ENCODE measurements around the gene RNFT2.
A peak's percentile ranks its signal among the peaks of the same experiment; 100 is the strongest.

The RNFT2 gene

GRCh38 chr12:116839287-116839830 is 101.2 kb downstream of the RNFT2 start:
- DNase-seq = no peak

- no peak for DNase-seq
These were observed 105.0 kb downstream of the RNFT2 start for GRCh38 chr12:116843085-116843484.

- no peak for DNase-seq
These were observed 111.1 kb downstream of the RNFT2 start for GRCh38 chr12:116849216-116849615.

GRCh38 chr12:116852303-116852702 is 114.2 kb downstream of the RNFT2 start:
- no peak for DNase-seq

GRCh38 chr12:116853507-116853906 is 115.4 kb downstream of the RNFT2 start:
- no peak for DNase-seq

- no peak for DNase-seq
These were observed 117.8 kb downstream of the RNFT2 start for GRCh38 chr12:116855744-116856470.

- no peak for DNase-seq
These were observed 118.6 kb downstream of the RNFT2 start for GRCh38 chr12:116856729-116857128.

GRCh38 chr12:116859079-116859478 is 121.0 kb downstream of the RNFT2 start:
- DNase-seq = no peak

- DNase-seq = no peak
These were observed 122.1 kb downstream of the RNFT2 start for GRCh38 chr12:116860263-116860662.

- peak; percentile 26 for DNase-seq
These were observed 123.2 kb downstream of the RNFT2 start for GRCh38 chr12:116861320-116861719.

- DNase-seq = no peak
These were observed 124.1 kb downstream of the RNFT2 start for GRCh38 chr12:116862167-116862566.

- DNase-seq = no peak
These were observed 125.2 kb downstream of the RNFT2 start for GRCh38 chr12:116863275-116863767.

GRCh38 chr12:116864371-116865160 is 126.5 kb downstream of the RNFT2 start:
- no peak for DNase-seq

- DNase-seq = no peak
These were observed 129.4 kb downstream of the RNFT2 start for GRCh38 chr12:116867523-116867922.

- no peak for DNase-seq
These were observed 132.2 kb downstream of the RNFT2 start for GRCh38 chr12:116870306-116870705.

GRCh38 chr12:116874324-116874995 is 136.3 kb downstream of the RNFT2 start:
- no peak for DNase-seq

GRCh38 chr12:116876151-116876869 is 138.2 kb downstream of the RNFT2 start:
- DNase-seq = no peak

GRCh38 chr12:116878567-116879508 is 140.7 kb downstream of the RNFT2 start:
- no peak for DNase-seq

- no peak for DNase-seq
These were observed 141.5 kb downstream of the RNFT2 start for GRCh38 chr12:116879509-116880212.

- no peak for DNase-seq
These were observed 142.2 kb downstream of the RNFT2 start for GRCh38 chr12:116880213-116880816.
